Measurements from ENCODE around the gene TOX2. TPM values are rescaled to one million over a fixed set of nuclear protein-coding genes. Genes with fewer than 3 reads are reported as not detected.

TOX2 gene
- total RNA-seq, 1 experiment from 2014 or later = 1.6 TPM

DNA sequence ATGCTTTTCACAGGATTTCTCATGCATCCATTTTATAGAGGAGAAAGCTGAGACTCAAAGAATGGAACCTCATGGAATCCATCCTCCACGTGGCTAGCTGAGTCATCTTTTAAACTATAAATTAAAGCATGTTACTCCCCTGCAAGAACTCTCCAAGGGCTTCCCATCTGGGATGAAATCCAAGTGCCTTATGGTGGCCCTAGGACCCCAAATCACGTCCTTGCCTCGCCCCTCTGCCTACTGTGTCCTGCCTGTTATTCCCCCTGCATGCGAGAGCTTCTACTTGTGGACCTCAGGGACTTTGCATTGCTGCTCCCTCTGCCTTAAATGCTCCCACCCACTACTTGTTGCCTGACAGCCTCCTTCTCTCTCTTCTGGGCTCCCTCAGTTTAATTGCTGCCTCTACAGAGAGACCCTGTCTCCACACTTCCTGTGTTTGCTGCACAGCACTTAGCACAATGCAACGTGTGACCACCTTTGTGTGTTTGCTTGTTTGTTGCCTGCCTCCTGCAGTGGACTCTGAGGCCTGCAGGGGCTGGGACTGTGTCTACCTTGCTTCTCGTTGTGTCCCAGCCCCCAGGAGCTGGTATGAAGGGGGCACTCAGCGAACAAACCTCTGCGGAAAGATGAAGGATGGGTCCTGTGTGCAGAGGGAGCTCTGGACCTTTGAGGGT is 39.4 kb downstream of the TOX2 start:
- no peak overlapping the region for H3K4me3 ChIP-seq (ENCODE audit: insufficient read depth, low read depth, low read length)
- no peaks in the 10 kb centered on the region for H3K36me3 ChIP-seq (replicated peaks; ENCODE audit: control insufficient read depth, insufficient read depth, low read length)
- H3K27me3 ChIP-seq (ENCODE audit: control insufficient read depth, insufficient read depth, low read length) = no peaks in the 10 kb centered on the region
- DNase-seq = no peak

DNA sequence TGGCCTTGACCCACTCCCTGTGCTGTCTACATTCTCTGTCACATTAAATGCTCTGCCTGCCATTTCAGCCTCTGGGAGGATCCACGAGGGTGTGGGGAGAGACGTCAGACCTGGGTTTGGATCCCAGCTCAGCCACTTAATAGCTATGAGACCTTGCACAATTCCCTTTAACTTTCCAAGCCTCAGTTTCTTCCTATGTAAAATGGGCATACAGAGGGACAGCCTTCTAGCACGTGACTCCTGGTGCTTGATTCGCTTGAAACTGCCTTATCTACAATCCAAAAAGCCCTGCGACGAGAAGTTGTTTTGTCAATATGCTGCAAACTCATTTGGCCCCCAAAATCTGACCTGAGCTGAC is 40.0 kb downstream of the TOX2 start:
- no peaks in the 10 kb centered on the region for H3K36me3 ChIP-seq (replicated peaks; ENCODE audit: control insufficient read depth, insufficient read depth, low read length)
- DNase-seq = no peak
- H3K4me3 ChIP-seq (ENCODE audit: insufficient read depth, low read depth, low read length) = no peak overlapping the region
- no peaks in the 10 kb centered on the region for H3K27me3 ChIP-seq (ENCODE audit: control insufficient read depth, insufficient read depth, low read length)

DNA sequence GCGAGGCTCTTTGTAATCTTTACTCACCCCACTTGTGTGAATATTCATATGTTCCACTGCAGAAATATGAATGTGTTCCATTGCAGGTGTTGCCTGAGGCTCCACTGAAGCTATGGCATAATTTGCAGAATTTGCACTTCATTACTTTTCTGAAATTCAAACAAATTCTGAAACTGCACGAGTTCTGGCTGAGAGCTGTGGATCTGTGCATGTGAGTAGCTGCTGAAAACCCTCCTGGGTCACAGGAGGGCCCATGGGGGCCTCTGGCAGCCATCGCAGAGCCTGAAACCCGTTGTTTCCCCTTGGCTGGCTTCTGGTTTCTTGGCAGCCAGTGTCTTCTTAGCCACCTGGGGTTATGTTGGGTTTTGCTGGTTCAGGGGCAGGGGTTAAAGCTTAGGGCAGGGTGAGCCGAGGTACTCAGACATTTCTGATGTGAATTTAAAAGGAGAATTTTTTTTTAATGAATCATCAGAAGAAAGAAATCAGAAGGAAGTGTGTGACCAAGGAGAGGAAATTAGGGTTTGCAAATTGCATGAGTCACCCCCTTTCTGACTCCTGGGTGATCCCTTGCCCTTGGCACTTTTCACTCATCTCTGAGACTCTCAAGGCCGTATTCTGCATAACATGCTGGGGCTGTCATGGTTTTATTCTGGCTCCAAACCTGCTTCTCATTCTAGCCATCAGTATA is 40.6 kb downstream of the TOX2 start:
- no peak for DNase-seq
- H3K36me3 ChIP-seq (replicated peaks; ENCODE audit: control insufficient read depth, insufficient read depth, low read length) = no peaks in the 10 kb centered on the region
- H3K4me3 ChIP-seq (ENCODE audit: insufficient read depth, low read depth, low read length) = no peak overlapping the region
- H3K27me3 ChIP-seq (ENCODE audit: control insufficient read depth, insufficient read depth, low read length) = no peaks in the 10 kb centered on the region

DNA sequence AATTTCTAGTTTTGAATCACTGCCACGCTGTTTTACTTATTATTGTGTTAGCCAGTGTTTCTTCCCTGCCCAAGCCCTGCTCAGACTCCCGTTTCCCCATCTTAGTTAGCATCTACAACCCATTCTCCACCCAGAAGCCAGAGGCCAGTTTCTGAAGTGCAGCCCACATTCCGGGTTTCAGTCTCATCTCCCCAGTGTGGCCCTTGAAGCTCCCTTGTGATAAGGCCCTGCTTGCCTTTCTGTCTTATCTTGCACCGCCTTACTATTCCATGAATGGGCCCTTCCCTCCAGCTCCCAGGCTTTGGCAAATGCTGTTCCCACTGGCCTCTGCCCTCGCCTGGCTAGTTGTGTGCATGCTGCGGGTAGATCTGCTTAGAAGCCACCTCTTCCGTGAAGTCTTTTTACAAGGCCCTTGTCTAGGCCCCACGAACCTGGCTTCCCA is 41.1 kb downstream of the TOX2 start:
- Histone ChIP-seq H3K27me3 (ENCODE audit: control insufficient read depth, insufficient read depth, low read length) (no peaks in the 10 kb centered on the region), H3K36me3 (replicated peaks; ENCODE audit: control insufficient read depth, insufficient read depth, low read length) (no peaks in the 10 kb centered on the region), H3K4me3 (ENCODE audit: insufficient read depth, low read depth, low read length) (no peak overlapping the region)
- no peak for DNase-seq

DNA sequence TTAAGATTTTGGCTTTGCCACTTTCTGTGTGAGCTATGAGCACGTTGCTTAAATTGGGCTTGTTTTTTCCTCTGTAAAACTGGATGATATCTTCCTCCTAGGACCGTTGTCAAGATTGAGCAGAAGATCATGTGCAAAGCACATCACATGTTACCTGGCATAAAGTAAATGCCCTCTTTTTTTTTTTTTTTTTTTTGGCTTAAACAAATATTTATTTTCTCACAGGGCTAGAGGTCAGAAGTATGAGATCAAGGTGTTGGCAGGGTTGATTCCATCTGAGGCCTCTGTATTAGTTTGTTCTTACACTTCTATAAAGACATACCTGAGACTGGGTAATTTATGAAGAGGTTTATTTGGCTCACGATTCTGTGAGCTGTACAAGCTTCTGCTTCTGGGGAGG is 42.7 kb downstream of the TOX2 start:
- Histone ChIP-seq H3K27me3 (ENCODE audit: control insufficient read depth, insufficient read depth, low read length) (no peaks in the 10 kb centered on the region), H3K36me3 (replicated peaks; ENCODE audit: control insufficient read depth, insufficient read depth, low read length) (no peaks in the 10 kb centered on the region), H3K4me3 (ENCODE audit: insufficient read depth, low read depth, low read length) (no peak overlapping the region)
- no peak for DNase-seq

DNA sequence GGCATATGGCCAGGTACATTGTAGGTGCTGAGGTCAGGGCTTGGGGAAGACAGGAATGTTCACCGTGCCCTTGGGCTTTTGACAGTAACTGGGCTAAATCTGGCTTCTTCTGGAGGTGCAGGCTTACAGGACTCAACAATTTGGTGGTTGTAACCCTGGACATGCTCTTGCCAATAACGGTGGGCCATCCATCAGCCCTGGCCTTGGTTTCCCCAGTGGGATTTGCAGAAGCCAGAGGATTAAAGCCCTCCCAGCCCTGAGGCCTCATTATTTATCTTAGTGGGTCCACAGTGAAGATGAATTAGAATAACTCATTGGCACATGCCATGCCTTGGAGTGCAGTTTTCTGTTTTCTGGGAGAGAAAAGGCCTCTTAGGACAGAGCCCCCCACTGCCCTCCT is 44.0 kb downstream of the TOX2 start:
- Histone ChIP-seq H3K4me3 (ENCODE audit: insufficient read depth, low read depth, low read length) (no peak overlapping the region), H3K36me3 (replicated peaks; ENCODE audit: control insufficient read depth, insufficient read depth, low read length) (no peaks in the 10 kb centered on the region), H3K27me3 (ENCODE audit: control insufficient read depth, insufficient read depth, low read length) (no peaks in the 10 kb centered on the region)
- no peak for DNase-seq

DNA sequence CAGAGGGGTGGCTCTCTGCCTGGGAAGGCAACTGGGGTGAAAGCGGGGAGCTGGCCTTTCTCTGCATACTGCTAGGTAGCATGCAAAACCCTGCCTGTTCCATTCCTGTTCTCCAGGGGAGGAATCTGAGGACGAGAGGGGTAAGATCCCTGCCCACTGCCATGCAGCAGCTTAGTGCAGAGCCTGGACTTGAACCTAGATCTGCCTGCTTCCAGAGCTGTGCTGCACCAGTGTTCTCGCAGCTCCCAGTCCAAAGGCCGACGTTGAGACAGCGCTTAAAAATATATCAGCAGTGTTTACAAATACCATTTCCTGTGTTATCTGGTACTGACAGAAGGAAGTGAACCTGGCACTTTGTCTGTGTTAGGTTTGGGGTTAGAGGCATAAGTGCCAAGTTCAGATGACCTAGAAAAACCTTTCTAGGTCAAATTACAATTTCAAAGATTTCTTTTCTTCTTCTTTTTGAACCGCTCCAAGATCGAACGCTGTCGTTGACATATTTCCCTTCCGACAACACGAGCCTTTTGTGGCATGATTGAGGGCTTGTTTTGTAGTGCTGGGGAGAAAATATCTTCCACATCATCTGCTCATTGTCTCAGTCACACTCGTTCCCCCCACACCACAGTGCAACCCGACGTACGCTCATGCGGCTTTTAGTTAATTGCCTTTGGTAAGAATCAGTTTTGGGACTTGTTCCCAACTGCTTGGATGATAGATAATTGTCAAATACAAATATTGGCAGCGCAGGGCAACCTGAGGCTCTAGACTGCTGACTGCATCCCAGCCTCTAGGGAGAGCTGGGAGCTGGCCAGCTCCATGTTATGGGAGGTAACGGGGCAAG is 44.6 kb downstream of the TOX2 start:
- Histone ChIP-seq H3K36me3 (replicated peaks; ENCODE audit: control insufficient read depth, insufficient read depth, low read length) (no peaks in the 10 kb centered on the region), H3K4me3 (ENCODE audit: insufficient read depth, low read depth, low read length) (no peak overlapping the region), H3K27me3 (ENCODE audit: control insufficient read depth, insufficient read depth, low read length) (no peaks in the 10 kb centered on the region)
- DNase-seq = no peak

DNA sequence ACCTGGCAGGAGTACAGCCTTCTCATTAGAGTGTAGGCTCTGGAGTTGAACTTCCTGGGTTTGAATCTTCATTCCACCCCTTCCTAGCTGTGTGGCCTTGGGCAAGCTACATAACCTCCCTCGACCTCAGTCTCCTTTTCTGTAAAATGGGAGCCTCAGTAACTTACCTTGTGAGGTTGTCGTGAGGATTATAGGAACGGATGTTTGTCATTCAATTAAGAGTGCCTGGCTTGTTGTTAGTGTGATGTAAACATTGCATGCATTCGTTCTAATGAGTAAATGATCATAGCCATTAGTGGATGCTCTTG is 45.2 kb downstream of the TOX2 start:
- no peaks in the 10 kb centered on the region for H3K27me3 ChIP-seq (ENCODE audit: control insufficient read depth, insufficient read depth, low read length)
- DNase-seq = no peak
- H3K36me3 ChIP-seq (replicated peaks; ENCODE audit: control insufficient read depth, insufficient read depth, low read length) = no peaks in the 10 kb centered on the region
- H3K4me3 ChIP-seq (ENCODE audit: insufficient read depth, low read depth, low read length) = no peak overlapping the region

DNA sequence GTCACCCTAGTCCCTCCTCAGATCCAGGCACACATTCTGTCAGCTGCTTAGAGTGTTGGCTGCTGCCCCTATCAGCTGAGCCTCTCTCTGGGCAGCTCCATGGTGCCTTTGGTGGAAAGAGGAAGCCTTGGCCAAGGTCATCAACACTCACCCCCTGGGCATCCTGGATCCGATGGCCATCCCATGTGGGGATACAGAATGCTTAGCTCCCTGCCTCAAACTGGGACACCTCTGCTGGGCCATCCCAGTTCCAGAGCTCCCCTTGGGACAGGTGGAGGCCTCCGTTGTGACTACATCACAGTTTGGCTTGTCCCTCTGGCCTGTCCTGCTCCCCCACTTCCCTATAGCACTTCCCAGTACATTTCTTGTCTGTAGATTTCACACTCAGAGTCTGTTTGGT is 45.6 kb downstream of the TOX2 start:
- H3K27me3 ChIP-seq (ENCODE audit: control insufficient read depth, insufficient read depth, low read length) = no peaks in the 10 kb centered on the region
- DNase-seq = no peak
- no peaks in the 10 kb centered on the region for H3K36me3 ChIP-seq (replicated peaks; ENCODE audit: control insufficient read depth, insufficient read depth, low read length)
- no peak overlapping the region for H3K4me3 ChIP-seq (ENCODE audit: insufficient read depth, low read depth, low read length)

DNA sequence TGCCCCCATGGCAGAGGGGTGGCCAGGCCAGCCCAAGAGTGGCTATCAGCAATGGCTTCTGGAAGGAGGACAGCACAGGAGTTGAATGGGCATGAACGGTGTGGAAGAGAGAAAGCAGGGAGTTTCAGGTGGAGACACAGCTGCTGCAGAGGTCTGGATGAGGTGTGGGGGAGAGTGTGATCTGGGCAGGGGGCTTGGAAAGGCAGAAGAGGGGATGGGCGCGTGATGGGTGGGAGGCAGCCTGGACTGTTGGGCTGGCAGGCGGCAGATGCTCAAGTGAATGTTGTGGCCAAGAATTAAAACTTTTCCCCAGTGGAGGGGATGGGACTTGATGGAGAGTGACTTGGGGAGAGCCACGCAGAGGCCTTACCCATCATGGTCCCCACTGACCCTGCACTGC is 46.5 kb downstream of the TOX2 start:
- H3K4me3 ChIP-seq (ENCODE audit: insufficient read depth, low read depth, low read length) = no peak overlapping the region
- H3K27me3 ChIP-seq (ENCODE audit: control insufficient read depth, insufficient read depth, low read length) = no peaks in the 10 kb centered on the region
- no peaks in the 10 kb centered on the region for H3K36me3 ChIP-seq (replicated peaks; ENCODE audit: control insufficient read depth, insufficient read depth, low read length)
- no peak for DNase-seq

DNA sequence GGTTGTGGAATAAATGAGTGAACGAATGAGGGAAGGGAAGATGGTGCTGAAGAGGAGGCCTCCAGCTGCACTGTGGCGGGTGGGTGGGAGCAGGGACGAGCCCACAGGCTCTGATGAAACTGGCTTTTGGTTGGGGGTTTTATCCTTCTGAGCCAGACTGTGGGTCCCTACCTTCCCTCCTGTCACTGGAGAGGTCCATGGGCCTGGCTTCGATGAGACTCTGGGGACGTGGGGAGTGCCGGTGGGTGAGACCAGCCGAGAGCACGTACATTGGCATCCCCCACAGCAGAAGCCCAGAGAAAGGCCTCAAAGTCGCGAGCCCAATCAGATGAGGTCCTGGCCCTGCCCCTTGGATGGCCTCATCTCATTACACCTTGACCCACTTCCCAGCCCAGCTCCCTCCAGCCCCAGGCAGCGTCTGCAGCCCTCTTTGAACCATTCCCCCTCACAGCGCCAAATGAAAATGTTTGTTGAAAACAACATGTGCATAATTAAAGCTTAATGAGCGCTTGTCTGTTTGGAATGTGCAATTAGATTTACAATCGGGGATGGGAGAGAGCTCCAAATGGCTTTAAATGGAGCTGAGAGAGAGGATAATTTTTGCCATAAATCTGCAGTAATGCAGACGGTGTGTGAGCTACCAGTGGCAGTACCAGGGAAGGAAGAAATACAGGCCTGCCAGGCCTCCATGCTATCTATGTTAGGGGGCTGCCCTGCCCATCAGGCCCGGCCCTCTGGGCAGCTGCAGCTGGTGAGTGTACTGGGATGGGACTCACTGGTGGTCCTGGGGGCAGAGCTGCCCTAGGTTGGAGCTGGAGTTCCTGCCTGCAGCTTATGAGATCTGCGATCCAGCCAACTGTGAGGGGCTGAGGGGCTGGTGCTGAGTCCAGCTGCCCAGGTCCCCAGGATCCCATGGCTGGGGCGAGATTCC is 47.2 kb downstream of the TOX2 start:
- no peaks in the 10 kb centered on the region for H3K36me3 ChIP-seq (replicated peaks; ENCODE audit: control insufficient read depth, insufficient read depth, low read length)
- no peaks in the 10 kb centered on the region for H3K27me3 ChIP-seq (ENCODE audit: control insufficient read depth, insufficient read depth, low read length)
- H3K4me3 ChIP-seq (ENCODE audit: insufficient read depth, low read depth, low read length) = no peak overlapping the region
- DNase-seq = peak; percentile 57

DNA sequence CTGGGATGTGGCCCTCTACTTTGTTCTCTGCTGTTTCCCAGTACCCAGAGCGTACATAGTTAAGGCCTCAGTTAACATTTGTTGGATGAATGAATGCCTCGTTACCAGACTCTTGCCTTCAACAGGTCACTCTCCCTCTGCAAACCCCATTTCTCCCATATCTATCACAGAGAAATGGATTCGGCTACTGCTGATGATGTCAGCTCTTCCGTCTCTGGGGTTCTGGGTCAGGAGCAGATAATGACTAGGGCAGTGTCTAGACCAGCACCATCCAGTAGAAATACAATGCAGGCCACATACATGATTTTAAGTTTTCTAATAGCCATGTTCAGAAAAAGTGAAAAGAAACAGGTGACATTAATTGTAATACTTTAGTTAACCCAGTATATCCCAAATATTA is 47.9 kb downstream of the TOX2 start:
- no peaks in the 10 kb centered on the region for H3K36me3 ChIP-seq (replicated peaks; ENCODE audit: control insufficient read depth, insufficient read depth, low read length)
- no peaks in the 10 kb centered on the region for H3K27me3 ChIP-seq (ENCODE audit: control insufficient read depth, insufficient read depth, low read length)
- H3K4me3 ChIP-seq (ENCODE audit: insufficient read depth, low read depth, low read length) = no peak overlapping the region
- no peak for DNase-seq

DNA sequence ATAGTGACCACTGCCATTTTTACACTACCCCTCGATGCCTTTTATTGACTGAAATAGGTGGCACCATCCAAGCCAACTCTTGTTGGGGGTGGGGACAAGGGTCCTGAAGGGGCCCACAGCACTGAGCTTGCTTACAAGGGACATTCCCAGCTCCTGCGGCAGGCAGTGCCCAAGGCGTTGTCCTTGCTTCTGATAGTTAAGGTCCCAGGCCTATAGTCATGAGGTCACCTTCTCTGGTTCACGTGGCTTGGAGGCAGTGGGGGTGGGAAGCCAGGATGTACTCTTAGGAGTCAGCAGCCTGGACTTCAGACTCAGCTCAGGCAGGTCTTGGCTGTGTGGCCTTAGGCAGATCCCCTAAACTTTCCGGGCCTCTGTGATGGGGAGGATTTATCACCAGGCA is 48.6 kb downstream of the TOX2 start:
- H3K4me3 ChIP-seq (ENCODE audit: insufficient read depth, low read depth, low read length) = no peak overlapping the region
- DNase-seq = no peak

More for the DNA sequence above, 48.6 kb downstream of the TOX2 start:
- Histone ChIP-seq H3K27me3 (ENCODE audit: control insufficient read depth, insufficient read depth, low read length) (no peaks in the 10 kb centered on the region), H3K36me3 (replicated peaks; ENCODE audit: control insufficient read depth, insufficient read depth, low read length) (no peaks in the 10 kb centered on the region)

Measured in H7 (cell line).